SK-N-MC (cell line): ENCODE results near the gene RDX.
A peak's percentile ranks its signal among the peaks of the same experiment; 100 is the strongest.

Experiments
- DNase-seq: peaks from one replicate; pipeline ENCODE4 v3.0.0-alpha.2; 2011; ENCODE audit warnings: low read depth, low spot score
- H3K27ac ChIP-seq: fragments of 200-600 bp; sonication (generic); 2 replicates; pipeline ENCODE4 v1.5.1; 2016; ENCODE audit warnings: mixed run types
- H3K36me3 ChIP-seq: fragments of 200-600 bp; sonication (generic); 2 replicates; pipeline ENCODE4 v1.6.1; 2017; ENCODE audit warnings: antibody characterized with exemption, low read length, mixed read lengths; ENCODE audit not compliant: insufficient read depth
- H3K4me3 ChIP-seq: fragments of 200-600 bp; sonication (generic); 2 replicates; pipeline ENCODE4 v1.5.1; 2016
- H3K9ac ChIP-seq: fragments of 200-600 bp; sonication (generic); 2 replicates; pipeline ENCODE4 v1.8.0; 2017; ENCODE audit warnings: mixed run types, mixed read lengths; ENCODE audit not compliant: insufficient read length
- H3K9me3 ChIP-seq: fragments of 200-600 bp; sonication (generic); 2 replicates; pipeline ENCODE4 v1.6.1; 2017; ENCODE audit warnings: low read depth, mild to moderate bottlenecking, antibody characterized with exemption, low read length, moderate library complexity, mixed read lengths
- EZH2 ChIP-seq: fragments of 200-600 bp; sonication (generic); IDR thresholded peaks from one replicate; pipeline ENCODE4 v1.6.1; 2017; ENCODE audit warnings: antibody characterized with exemption
- FOXP2 ChIP-seq: optimal IDR thresholded peaks from 2 replicates; pipeline ENCODE3; 2011; ENCODE audit warnings: mild to moderate bottlenecking, moderate library complexity; ENCODE audit not compliant: insufficient read depth; ENCODE audit errors: extremely low read length, control extremely low read depth
- POLR2AphosphoS5 ChIP-seq: IDR thresholded peaks from 2 replicates; pipeline ENCODE4 v1.6.1; 2012; ENCODE audit warnings: mild to moderate bottlenecking, low read depth, low read length, borderline replicate concordance

RDX gene

DNA sequence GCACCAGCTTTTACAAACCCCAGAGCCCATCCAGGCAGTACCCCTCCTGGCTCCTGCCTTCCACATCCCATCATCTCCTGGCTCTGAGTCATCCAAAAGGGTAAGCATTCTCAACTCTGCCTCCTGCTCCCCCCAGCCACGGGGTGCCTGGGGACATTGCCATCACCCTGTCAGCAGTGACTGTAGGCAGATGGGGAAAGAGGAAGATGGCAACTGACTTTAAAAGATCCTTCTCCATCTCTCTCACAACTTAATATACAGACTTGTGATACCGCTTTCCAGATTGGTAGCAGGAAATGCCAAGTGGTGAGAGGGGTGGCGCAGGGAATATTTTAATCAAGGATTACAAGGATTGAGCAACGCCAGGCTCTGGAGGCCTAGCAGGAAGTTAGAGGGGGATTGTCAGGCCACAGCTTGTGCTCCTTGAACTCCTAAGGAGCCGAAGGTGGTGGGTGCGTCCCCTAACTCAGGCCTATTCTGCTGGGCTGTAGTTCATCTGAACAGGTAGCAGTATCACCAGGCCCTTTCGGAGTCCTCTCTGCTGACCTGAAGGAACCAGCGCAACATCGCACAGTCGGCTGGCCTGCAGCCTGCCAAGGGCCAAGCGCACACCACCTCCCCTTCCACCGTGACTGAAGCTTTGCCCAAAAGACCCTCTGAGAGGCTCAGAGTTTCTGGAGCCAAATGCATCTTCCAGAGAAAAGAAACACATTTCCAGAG, 119.9 kb downstream of the RDX start:
- TF ChIP-seq FOXP2 (no peak), EZH2 (no peak), POLR2AphosphoS5 (no peak)
- peak overlapping the region; percentile 75 for H3K27ac ChIP-seq
- DNase-seq, result peak; percentile 55
- H3K4me3 ChIP-seq, result peak overlapping the region; percentile 52
- no peaks in the 10 kb centered on the region for H3K9me3 ChIP-seq
- H3K9ac ChIP-seq, result no peak overlapping the region
- H3K36me3 ChIP-seq, result no peaks in the 10 kb centered on the region

DNA sequence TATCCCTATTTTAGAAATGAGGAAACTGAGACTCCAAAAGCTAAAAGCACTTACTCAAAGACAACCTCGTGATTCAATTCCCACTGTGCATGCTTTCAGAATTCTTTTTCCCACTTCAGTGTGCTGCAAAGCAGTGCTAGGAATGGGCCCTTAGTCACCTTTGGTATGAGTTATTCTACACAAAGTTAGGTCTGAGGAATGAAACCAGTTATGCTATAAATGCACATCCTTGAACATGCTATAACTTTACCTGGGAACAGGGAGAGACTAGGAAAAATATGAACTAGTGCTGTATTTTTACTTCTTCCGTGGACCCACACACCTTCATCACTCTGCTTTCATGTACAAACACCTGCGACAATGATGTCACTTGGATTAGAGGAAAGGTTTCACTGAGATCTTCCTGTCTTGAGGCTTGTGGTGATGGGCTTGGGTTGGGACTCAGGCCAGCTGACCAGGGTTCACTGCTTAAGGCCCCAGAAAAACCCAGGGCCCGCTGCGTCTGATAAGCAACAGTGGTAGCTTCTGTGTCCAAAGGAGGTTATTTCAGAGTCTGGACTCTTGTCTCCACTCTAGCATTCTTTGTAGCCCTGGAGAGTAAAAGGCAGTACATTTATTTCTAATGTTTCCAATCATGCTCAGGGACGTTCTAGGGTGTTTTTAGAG, 121.6 kb downstream of the RDX start:
- no peak for DNase-seq
- Histone ChIP-seq H3K36me3 (no peaks in the 10 kb centered on the region), H3K9ac (no peak overlapping the region), H3K9me3 (no peaks in the 10 kb centered on the region), H3K27ac (peak overlapping the region; percentile 69), H3K4me3 (0 out of 2 replicates have a peak overlapping the region, but pooled peaks have one; percentile 28)
- TF ChIP-seq POLR2AphosphoS5 (no peak), EZH2 (no peak), FOXP2 (no peak)

DNA sequence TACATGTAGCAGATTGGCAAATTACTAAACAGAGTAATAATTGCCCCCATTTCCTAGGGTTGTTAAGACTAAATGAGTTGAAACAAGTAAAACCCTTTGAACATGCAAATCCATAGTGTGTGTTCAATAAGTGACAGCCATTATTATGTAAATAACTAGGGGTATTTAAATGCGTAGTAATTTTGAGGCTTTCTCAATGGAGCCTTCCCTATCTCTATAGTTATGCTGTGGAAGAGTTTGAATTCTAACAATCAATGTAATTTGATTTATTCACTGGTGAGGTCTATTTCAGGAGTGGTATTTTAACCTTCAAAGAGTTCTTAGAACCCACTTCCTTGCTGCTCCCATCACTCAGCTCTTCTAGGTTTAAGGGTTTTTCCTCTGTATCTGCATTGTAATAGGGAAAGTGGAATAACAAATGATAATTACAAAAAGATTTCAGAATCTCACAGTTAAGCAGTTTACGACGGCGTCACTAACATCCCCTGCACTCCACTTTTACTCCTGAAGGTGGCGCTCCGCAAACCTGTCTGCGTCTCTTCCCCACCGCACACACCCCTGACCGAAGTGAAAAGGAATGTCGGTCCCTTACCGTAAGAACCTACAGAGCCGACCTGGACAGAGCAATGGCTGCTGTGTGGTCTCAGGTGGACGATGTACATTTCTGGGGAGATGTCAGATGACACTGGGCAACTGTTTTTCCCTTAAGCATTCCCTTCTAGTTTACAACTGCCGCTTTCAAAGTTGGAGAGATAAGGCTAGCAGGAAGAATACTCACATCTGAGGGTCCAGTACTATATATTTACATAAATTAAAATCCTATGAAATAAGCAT, 122.4 kb downstream of the RDX start:
- Histone ChIP-seq H3K27ac (no peak overlapping the region), H3K9ac (no peak overlapping the region), H3K4me3 (no peak overlapping the region), H3K36me3 (no peaks in the 10 kb centered on the region), H3K9me3 (no peaks in the 10 kb centered on the region)
- DNase-seq, result no peak
- no peak for TF ChIP-seq EZH2
- TF ChIP-seq POLR2AphosphoS5, result no peak
- no peak for TF ChIP-seq FOXP2

DNA sequence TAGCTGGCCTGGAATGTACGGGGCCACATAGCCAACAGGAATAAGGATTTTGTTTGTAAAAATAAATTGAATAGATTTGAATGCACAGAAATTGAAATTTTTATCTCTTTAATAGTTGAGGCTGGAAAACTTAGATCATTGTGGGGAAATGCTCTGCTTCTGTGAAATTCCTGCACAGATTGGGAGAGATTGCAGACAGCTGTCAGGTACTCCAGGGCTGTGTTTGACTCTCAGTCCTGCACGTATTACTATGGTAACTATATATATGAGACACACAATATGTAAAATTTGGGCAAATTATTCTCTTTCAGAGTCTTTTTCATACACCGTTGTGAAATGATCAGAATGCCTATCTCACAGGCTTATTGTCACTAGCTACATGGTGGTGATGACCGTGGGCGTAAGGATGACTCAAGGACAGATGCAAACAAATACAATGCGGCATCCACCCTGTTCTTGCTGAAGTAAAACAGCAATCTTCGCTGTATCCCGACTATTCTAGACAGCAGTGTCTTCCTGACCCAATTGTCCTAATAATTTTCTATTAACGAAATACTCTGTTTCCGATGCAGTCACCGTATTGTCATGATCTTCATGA, 123.8 kb downstream of the RDX start:
- DNase-seq, result no peak
- H3K27ac ChIP-seq, result no peak overlapping the region
- TF ChIP-seq EZH2 (no peak), POLR2AphosphoS5 (no peak), FOXP2 (no peak)
- no peak overlapping the region for H3K9ac ChIP-seq
- no peaks in the 10 kb centered on the region for H3K36me3 ChIP-seq
- no peak overlapping the region for H3K4me3 ChIP-seq
- no peaks in the 10 kb centered on the region for H3K9me3 ChIP-seq

DNA sequence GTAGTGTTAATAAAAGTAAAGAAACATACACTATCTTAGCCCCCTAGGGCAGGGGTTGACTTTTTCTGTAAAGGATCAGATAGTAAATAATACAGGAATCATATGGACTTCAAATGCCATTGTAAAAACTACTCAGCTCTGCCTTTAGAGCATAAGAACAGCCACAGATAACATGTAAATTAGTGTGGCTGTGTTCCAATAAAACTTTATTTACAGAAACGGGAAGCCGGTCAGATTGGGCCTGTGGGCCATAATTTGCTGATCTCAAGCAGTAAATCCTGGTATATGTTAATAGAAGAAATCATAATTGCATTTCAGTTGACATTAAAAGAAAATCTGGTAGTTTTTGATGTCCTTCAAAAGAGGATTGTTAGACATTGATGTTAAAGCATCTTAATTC, 126.7 kb downstream of the RDX start:
- H3K36me3 ChIP-seq, result peaks cover 5% of the 10 kb centered on the region; the same call in 1 of the 2 replicates
- H3K9ac ChIP-seq, result peak overlapping the region; percentile 22
- DNase-seq, result no peak
- H3K4me3 ChIP-seq, result peak overlapping the region; percentile 12; the same call in 1 of the 2 replicates
- no peaks in the 10 kb centered on the region for H3K9me3 ChIP-seq
- TF ChIP-seq POLR2AphosphoS5, result no peak
- peak overlapping the region; percentile 40; the same call in 1 of the 2 replicates for H3K27ac ChIP-seq

DNA sequence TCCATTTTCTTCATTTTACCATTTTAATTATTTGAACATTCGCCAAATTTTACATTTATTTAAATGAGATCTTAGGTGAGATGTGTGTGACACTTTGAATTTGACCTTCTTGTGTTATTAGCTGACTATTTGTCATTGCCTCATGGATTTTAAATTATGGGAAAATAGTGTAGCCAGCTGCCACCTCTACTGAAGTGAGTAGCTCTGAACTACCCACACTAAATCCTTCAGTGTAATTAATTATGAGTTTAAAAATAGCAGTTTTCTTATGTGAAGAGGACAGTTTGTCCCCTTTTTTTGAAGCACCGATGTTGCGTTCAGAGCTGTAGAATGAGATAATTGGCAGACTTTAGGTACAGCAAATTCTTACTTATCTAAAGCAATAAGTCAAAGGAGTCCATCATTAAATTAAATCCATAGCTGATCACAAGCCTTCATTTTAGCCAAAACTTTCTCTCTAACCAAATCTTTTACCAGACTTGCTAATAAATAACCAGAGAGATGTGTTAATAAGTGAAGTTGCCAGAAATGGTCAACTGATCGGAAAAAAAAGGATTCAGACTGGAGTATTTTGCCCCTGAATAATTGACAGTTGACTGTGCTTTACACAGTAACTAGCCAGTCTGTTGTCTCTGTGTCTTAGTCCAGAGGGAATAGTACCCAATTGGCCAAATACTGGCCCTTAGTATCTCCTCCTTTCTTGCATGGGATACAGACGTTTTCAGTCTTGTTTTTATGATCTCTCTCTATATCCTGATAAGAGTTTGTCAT, 128.2 kb downstream of the RDX start:
- Histone ChIP-seq H3K9ac (no peak overlapping the region), H3K36me3 (peaks cover 10% of the 10 kb centered on the region; the same call in 1 of the 2 replicates), H3K27ac (no peak overlapping the region), H3K9me3 (no peaks in the 10 kb centered on the region), H3K4me3 (no peak overlapping the region)
- no peak for DNase-seq
- no peak for TF ChIP-seq FOXP2
- TF ChIP-seq POLR2AphosphoS5, result no peak
- no peak for TF ChIP-seq EZH2

DNA sequence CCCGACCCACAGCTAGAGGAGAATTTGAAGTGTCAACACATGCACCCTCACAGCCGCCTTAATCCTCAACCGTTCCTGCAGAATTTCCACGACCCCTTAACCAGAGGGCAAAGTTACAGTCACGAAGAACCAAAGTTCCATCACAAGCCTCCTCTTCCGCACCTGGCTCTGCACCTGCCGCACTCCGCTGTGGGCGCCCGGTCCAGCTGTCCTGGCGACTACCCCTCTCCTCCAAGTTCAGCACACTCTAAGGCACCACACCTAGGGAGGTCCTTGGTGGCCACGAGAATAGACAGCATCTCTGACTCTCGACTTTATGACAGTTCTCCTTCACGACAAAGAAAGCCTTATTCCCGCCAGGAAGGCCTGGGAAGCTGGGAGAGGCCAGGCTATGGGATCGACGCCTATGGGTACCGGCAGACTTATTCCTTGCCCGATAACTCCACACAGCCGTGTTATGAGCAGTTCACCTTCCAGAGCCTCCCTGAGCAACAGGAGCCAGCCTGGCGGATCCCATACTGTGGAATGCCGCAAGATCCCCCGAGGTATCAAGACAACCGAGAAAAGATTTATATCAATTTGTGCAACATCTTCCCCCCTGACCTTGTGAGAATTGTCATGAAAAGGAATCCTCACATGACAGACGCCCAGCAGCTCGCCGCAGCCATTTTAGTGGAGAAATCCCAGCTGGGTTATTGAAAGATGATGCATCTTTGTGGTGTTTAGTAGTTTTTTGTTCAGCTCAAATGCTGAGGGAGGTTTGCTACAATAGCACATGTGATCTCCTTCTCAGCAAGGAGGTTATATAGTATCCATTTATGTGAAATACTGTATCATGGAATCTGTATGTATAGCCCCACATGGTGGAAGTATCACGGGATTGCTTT, 131.1 kb downstream of the RDX start:
- no peak for DNase-seq
- TF ChIP-seq POLR2AphosphoS5 (no peak), EZH2 (no peak), FOXP2 (no peak)
- Histone ChIP-seq H3K4me3 (no peak overlapping the region), H3K27ac (no peak overlapping the region), H3K9me3 (no peaks in the 10 kb centered on the region), H3K9ac (no peak overlapping the region), H3K36me3 (peaks cover 10% of the 10 kb centered on the region; the same call in 1 of the 2 replicates)
